H9 (cell line): ENCODE data around the gene GCG. TPM values are rescaled to one million over a fixed set of nuclear protein-coding genes. Genes with fewer than 3 reads are reported as not detected.

ENCODE experiments used
- DNase-seq: peaks from one replicate; pipeline ENCODE4 v3.0.0-alpha.2; 2017
- H2AFZ ChIP-seq: one replicate; pipeline ENCODE4 v1.6.1; 2013; ENCODE audit warnings: mild to moderate bottlenecking, low read length, control low read depth, moderate library complexity
- H2AK5ac ChIP-seq: 2 replicates; pipeline ENCODE4 v1.6.1; 2013; ENCODE audit warnings: low read length, control low read depth, mixed read lengths; ENCODE audit not compliant: insufficient read length
- H2BK120ac ChIP-seq: one replicate; pipeline ENCODE4 v1.6.1; 2013; ENCODE audit warnings: low read depth, mild to moderate bottlenecking, low read length, control low read depth, inconsistent platforms; ENCODE audit not compliant: poor library complexity, severe bottlenecking
- H2BK12ac ChIP-seq: 2 replicates; pipeline ENCODE4 v1.6.1; 2013; ENCODE audit warnings: low read length, control low read depth, mixed read lengths, low read depth; ENCODE audit not compliant: insufficient read length
- H2BK15ac ChIP-seq: 2 replicates; pipeline ENCODE4 v1.6.1; 2013; ENCODE audit warnings: low read depth, low read length, control low read depth
- H2BK20ac ChIP-seq: one replicate; pipeline ENCODE4 v1.6.1; 2013; ENCODE audit warnings: low read depth, mild to moderate bottlenecking, low read length, control low read depth, inconsistent platforms; ENCODE audit not compliant: poor library complexity, severe bottlenecking
- H2BK5ac ChIP-seq: 2 replicates; pipeline ENCODE4 v1.6.1; 2013; ENCODE audit warnings: low read length, control low read depth, mixed read lengths; ENCODE audit not compliant: insufficient read length
- H3K14ac ChIP-seq: 2 replicates; pipeline ENCODE4 v1.6.1; 2013; ENCODE audit warnings: low read length, control low read depth; ENCODE audit not compliant: insufficient read depth
- H3K18ac ChIP-seq: 2 replicates; pipeline ENCODE4 v1.6.1; 2013; ENCODE audit warnings: low read depth, mild to moderate bottlenecking, mixed read lengths, low read length, control low read depth; ENCODE audit not compliant: insufficient read length
- H3K23ac ChIP-seq: 2 replicates; pipeline ENCODE4 v1.6.1; 2013; ENCODE audit warnings: low read length, control low read depth, mixed read lengths, low read depth; ENCODE audit not compliant: insufficient read length
- H3K23me2 ChIP-seq: 2 replicates; pipeline ENCODE4 v1.6.1; 2013; ENCODE audit warnings: low read depth, mild to moderate bottlenecking, mixed read lengths, low read length, control low read depth; ENCODE audit not compliant: insufficient read length, poor library complexity, severe bottlenecking
- H3K27ac ChIP-seq: 2 replicates; pipeline ENCODE4 v1.5.1; 2013; ENCODE audit warnings: low read length, control low read depth, mixed read lengths, low read depth; ENCODE audit not compliant: insufficient read length
- H3K27me3 ChIP-seq: 2 replicates; pipeline ENCODE4 v1.6.1; 2013; ENCODE audit warnings: low read length, control low read depth, inconsistent platforms; ENCODE audit not compliant: insufficient read depth
- H3K4ac ChIP-seq: 2 replicates; pipeline ENCODE4 v1.6.1; 2013; ENCODE audit warnings: low read depth, mild to moderate bottlenecking, control low read depth, inconsistent platforms, low read length, moderate library complexity
- H3K4me1 ChIP-seq: 2 replicates; pipeline ENCODE4 v1.6.1; 2013; ENCODE audit warnings: low read length, control low read depth, inconsistent platforms; ENCODE audit not compliant: insufficient read depth
- H3K4me2 ChIP-seq: 2 replicates; pipeline ENCODE4 v1.6.1; 2013; ENCODE audit warnings: low read length, control low read depth, mixed read lengths; ENCODE audit not compliant: insufficient read length, insufficient read depth
- H3K56ac ChIP-seq: 2 replicates; pipeline ENCODE4 v1.6.1; 2013; ENCODE audit warnings: low read depth, mild to moderate bottlenecking, mixed read lengths, low read length, control low read depth; ENCODE audit not compliant: insufficient read length
- H3K79me1 ChIP-seq: 2 replicates; pipeline ENCODE4 v1.6.1; 2013; ENCODE audit warnings: low read depth, mild to moderate bottlenecking, moderate library complexity, low read length, control low read depth, inconsistent platforms; ENCODE audit not compliant: insufficient read depth, poor library complexity, severe bottlenecking
- H3K79me2 ChIP-seq: 2 replicates; pipeline ENCODE4 v1.6.1; 2013; ENCODE audit warnings: low read length, control low read depth, inconsistent platforms; ENCODE audit not compliant: insufficient read depth
- H3K9ac ChIP-seq: 2 replicates; pipeline ENCODE4 v1.6.1; 2013; ENCODE audit warnings: low read length, control low read depth, mixed read lengths; ENCODE audit not compliant: insufficient read length; ENCODE audit errors: extremely low read depth
- H3K9me3 ChIP-seq: one replicate; pipeline ENCODE4 v1.6.1; 2013; ENCODE audit warnings: low read depth, low read length, inconsistent platforms; ENCODE audit not compliant: control insufficient read depth
- H3T11ph ChIP-seq: one replicate; pipeline ENCODE4 v1.6.1; 2013; ENCODE audit warnings: mild to moderate bottlenecking, low read length, control low read depth, inconsistent platforms
- H4K20me1 ChIP-seq: one replicate; pipeline ENCODE4 v1.6.1; 2013; ENCODE audit not compliant: control insufficient read depth, insufficient read length, insufficient read depth
- H4K5ac ChIP-seq: 2 replicates; pipeline ENCODE4 v1.6.1; 2013; ENCODE audit warnings: low read depth, mild to moderate bottlenecking, mixed read lengths, low read length, control low read depth; ENCODE audit not compliant: insufficient read length
- H4K8ac ChIP-seq: replicated peaks from 2 replicates; pipeline ENCODE4 v1.6.1; 2013; ENCODE audit warnings: low read length, control low read depth, mixed read lengths, low read depth; ENCODE audit not compliant: insufficient read length
- H4K91ac ChIP-seq: 2 replicates; pipeline ENCODE4 v1.6.1; 2013; ENCODE audit warnings: low read depth, mild to moderate bottlenecking, moderate library complexity, mixed read lengths, low read length, control low read depth; ENCODE audit not compliant: insufficient read length
- H3K27ac Mint-ChIP-seq, 3 experiments: 2 replicates in 2 of 3; 3 replicates in 1 of 3; pipeline ENCODE4 v1.8.0; 2020 to 2021; ENCODE audit warnings: mixed read lengths in 3 of 3, mild to moderate bottlenecking in 1 of 3, moderate library complexity in 1 of 3
- H3K27me3 Mint-ChIP-seq: 2 replicates; pipeline ENCODE4 v1.8.0; 2021; ENCODE audit warnings: low read depth, mild to moderate bottlenecking, moderate library complexity, mixed read lengths
- H3K36me3 Mint-ChIP-seq, 3 experiments: 2 replicates in 2 of 3; 3 replicates in 1 of 3; pipeline ENCODE4 v1.8.0; 2020 to 2021; ENCODE audit warnings: low read depth in 3 of 3, mixed read lengths in 3 of 3; ENCODE audit not compliant: insufficient read depth in 1 of 3
- H3K4me1 Mint-ChIP-seq, 2 experiments: 2 replicates each; pipeline ENCODE4 v1.8.0; 2020; ENCODE audit warnings: mixed read lengths in 2 of 2
- H3K4me3 Mint-ChIP-seq, 2 experiments: 2 replicates in 1 of 2; 3 replicates in 1 of 2; pipeline ENCODE4 v1.8.0; 2020 to 2021; ENCODE audit warnings: mild to moderate bottlenecking in 2 of 2, mixed read lengths in 2 of 2, moderate library complexity in 1 of 2
- H3K9me3 Mint-ChIP-seq, 2 experiments: 2 replicates in 1 of 2; 3 replicates in 1 of 2; pipeline ENCODE4 v1.8.0; 2020; ENCODE audit warnings: mild to moderate bottlenecking in 2 of 2, mixed read lengths in 2 of 2, moderate library complexity in 1 of 2
- WGBS: extraction: QIAGEN DNeasy Blood & Tissue Kit; methylation state at CpG from one replicate; pipeline ENCODE4 v1.1.7; 2013; ENCODE audit warnings: missing lambda C conversion rate, low lambda C conversion rate, mixed read lengths; ENCODE audit not compliant: insufficient read length; ENCODE audit errors: extremely low coverage; 5-methylcytosine and 5-hydroxymethylcytosine counted together
- total RNA-seq: library from RNA; stranded (reverse); gene quantifications from 2 replicates; pipeline ENCODE4 v1.2.1, GENCODE V29; 2021
- TF ChIP-seq, protein P1 (sequence below): fragments of 200-600 bp; sonication (generic); conservative IDR thresholded peaks from 3 replicates; pipeline ENCODE4 v1.8.0; 2021; ENCODE audit warnings: antibody characterized with exemption, mild to moderate bottlenecking

GCG gene
- total RNA-seq, 1 experiment from 2014 or later, result not detected

DNA sequence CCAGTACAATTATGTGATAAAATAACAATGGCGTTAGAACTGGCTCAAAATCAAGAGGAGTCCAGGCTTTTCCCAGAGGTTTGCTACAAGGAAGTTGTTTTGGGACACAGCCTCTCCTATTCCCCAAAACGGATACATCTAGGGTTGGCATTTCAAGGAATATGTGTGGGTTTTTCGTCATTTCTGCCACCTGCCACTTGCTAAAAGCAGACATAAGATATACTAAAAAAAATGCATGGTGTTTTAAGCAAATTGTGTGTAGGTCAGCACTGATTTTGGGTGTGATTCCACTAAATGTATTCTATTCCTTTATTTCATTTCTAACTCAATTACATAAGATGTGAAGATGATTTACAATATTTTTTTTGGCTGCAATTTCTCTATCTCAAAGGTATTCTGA lies 36.4 kb upstream of the GCG start:
- no peaks in the 10 kb centered on the region for H3K9me3 Mint-ChIP-seq
- H3K27ac ChIP-seq, result no peak overlapping the region
- no peak overlapping the region for H2BK12ac ChIP-seq
- no peak overlapping the region for H3K9ac ChIP-seq
- H3K18ac ChIP-seq, result no peak overlapping the region
- no peak overlapping the region for H2BK20ac ChIP-seq
- H3K27me3 ChIP-seq, result no peaks in the 10 kb centered on the region
- H4K8ac ChIP-seq, result no peak overlapping the region
- no peaks in the 10 kb centered on the region for H3K4me1 Mint-ChIP-seq
- H3T11ph ChIP-seq, result no peak overlapping the region
- TF ChIP-seq, protein P1, sequence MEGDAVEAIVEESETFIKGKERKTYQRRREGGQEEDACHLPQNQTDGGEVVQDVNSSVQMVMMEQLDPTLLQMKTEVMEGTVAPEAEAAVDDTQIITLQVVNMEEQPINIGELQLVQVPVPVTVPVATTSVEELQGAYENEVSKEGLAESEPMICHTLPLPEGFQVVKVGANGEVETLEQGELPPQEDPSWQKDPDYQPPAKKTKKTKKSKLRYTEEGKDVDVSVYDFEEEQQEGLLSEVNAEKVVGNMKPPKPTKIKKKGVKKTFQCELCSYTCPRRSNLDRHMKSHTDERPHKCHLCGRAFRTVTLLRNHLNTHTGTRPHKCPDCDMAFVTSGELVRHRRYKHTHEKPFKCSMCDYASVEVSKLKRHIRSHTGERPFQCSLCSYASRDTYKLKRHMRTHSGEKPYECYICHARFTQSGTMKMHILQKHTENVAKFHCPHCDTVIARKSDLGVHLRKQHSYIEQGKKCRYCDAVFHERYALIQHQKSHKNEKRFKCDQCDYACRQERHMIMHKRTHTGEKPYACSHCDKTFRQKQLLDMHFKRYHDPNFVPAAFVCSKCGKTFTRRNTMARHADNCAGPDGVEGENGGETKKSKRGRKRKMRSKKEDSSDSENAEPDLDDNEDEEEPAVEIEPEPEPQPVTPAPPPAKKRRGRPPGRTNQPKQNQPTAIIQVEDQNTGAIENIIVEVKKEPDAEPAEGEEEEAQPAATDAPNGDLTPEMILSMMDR, result no peak
- H4K20me1 ChIP-seq, result no peaks in the 10 kb centered on the region
- no peak overlapping the region for H4K91ac ChIP-seq
- no peaks in the 10 kb centered on the region for H3K4me1 ChIP-seq
- no peak overlapping the region for H3K27ac Mint-ChIP-seq
- H3K27me3 Mint-ChIP-seq, result peaks cover 7% of the 10 kb centered on the region
- no peak overlapping the region for H2BK120ac ChIP-seq
- no peak overlapping the region for H2BK5ac ChIP-seq
- no peak overlapping the region for H2BK15ac ChIP-seq
- H2AFZ ChIP-seq, result no peak overlapping the region
- no peak overlapping the region for H3K4me2 ChIP-seq
- H3K4ac ChIP-seq, result no peak overlapping the region
- H3K9me3 ChIP-seq, result no peaks in the 10 kb centered on the region
- no CpG with 5 or more reads among the region's 3 CpGs for WGBS
- no peak overlapping the region for H3K4me3 Mint-ChIP-seq
- no peaks in the 10 kb centered on the region for H3K79me1 ChIP-seq
- H2AK5ac ChIP-seq, result no peak overlapping the region
- no peak overlapping the region for H4K5ac ChIP-seq
- no peaks in the 10 kb centered on the region for H3K79me2 ChIP-seq
- no peak overlapping the region for H3K23ac ChIP-seq
- no peak for DNase-seq
- no peak overlapping the region for H3K14ac ChIP-seq
- H3K23me2 ChIP-seq, result no peaks in the 10 kb centered on the region
- no peak overlapping the region for H3K56ac ChIP-seq
- no peaks in the 10 kb centered on the region for H3K36me3 Mint-ChIP-seq
